ENCODE results near the gene SSNA1. TPM values are rescaled to one million over a fixed set of nuclear protein-coding genes. Genes with fewer than 3 reads are reported as not detected.

SSNA1 gene
- total and polyA plus RNA-seq, 2 experiments from 2014 or later = 82.2 to 128 TPM

DNA sequence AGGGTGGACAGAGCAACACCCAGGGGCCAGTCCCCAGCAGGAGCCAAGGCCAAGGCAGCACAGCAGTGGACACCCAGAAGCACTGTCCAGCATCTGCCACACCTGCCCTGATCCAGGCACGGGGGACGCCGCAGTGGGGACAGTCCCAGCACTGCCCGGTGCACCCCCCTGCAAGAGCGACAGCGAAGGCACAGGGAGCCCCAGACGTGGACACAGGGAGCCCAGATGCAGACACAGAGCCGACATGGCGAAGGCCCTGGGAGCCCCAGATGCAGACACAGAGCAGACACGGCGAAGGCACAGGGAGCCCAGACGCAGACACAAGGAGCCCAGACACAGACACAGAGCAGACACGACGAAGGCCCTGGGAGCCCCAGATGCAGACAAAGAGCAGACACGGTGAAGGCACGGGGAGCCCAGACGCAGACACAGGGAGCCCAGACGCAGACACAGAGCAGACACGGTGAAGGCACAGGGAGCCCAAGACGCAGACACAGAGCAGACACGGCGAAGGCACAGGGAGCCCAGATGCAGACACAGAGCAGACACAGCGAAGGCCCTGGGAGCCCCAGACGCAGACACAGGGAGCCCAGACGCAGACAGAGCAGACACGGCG lies 4.4 kb upstream of the SSNA1 start:
- no peaks in the 10 kb centered on the region for H3K36me3 ChIP-seq (replicated peaks; ENCODE audit: insufficient read depth, low read depth)
- no peak overlapping the region for H3K4me2 ChIP-seq
- WGBS (ENCODE audit: low lambda C conversion rate, missing lambda C conversion rate) = 95% methylated on average over 23 of the region's 27 CpGs

DNA sequence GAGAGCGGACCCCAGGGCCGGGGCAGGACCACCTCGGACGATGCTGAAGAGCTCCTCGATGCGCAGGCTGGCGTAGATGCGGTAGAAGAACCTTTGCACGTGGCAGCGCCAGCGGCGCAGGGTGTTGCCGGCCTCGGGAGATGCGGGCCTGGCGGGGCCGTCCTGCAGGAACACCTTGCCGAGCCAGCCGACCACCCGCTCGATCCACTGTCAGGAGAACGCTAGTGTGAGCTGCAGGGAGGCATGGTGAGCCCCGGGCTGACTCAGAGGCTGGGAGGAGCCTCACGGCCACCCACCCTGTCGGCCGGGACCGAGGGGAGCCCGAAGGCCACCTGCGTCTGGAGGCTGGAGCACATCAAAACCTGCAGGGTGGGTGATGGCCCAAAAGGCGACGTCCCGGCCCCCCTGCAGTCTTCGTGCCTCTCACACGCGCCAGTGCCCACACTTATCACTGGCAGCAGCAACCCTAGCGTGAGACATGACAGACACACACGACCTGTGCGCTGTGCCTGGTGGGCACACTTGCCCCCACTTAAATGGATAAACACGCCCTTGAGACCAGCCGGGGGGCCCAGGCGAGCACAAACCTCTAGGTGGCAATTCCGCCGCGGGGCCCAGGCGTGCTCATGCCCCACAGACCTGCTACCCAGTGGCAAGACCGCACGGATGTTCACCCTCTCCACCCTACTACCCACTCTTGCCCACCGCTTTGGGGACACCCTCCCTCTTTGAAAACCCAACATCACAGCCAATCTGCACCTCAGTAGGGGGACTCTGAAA lies 3.4 kb upstream of the SSNA1 start:
- Histone ChIP-seq H2AFZ (no peak overlapping the region), H3K27ac (no peak overlapping the region), H4K20me1 (ENCODE audit: insufficient read depth, poor library complexity, severe bottlenecking) (peaks cover 14% of the 10 kb centered on the region), H3K36me3 (replicated peaks; ENCODE audit: insufficient read depth, low read depth) (no peaks in the 10 kb centered on the region), H3K79me2 (peaks cover 26% of the 10 kb centered on the region), H3K9me2 (replicated peaks; ENCODE audit: insufficient read depth) (no peaks in the 10 kb centered on the region), H3K4me3 (no peak overlapping the region), H3K27me3 (no peaks in the 10 kb centered on the region), H3K4me2 (no peak overlapping the region), H3K4me1 (ENCODE audit: insufficient read depth) (peaks cover 14% of the 10 kb centered on the region), H3K9me3 (ENCODE audit: low read depth) (no peaks in the 10 kb centered on the region)
- WGBS (ENCODE audit: low lambda C conversion rate, missing lambda C conversion rate) = 92% methylated on average over 48 of the region's 48 CpGs
- DNase-seq (ENCODE audit: low spot score) = no peak
- TF ChIP-seq EZH2phosphoT487 (IDR thresholded peaks at IDR 0.05; ENCODE audit: low read depth, severe bottlenecking, unreplicated experiment) (no peak), CTCF (IDR thresholded peaks at IDR 0.05; ENCODE audit: poor library complexity) (no peak), EZH2 (IDR thresholded peaks at IDR 0.05; ENCODE audit: borderline replicate concordance) (no peak)

More for the DNA sequence above, 4.4 kb upstream of the SSNA1 start:
- H3K79me2 ChIP-seq = peaks cover 19% of the 10 kb centered on the region
- H2AFZ ChIP-seq = no peak overlapping the region
- peaks cover 7% of the 10 kb centered on the region for H3K4me1 ChIP-seq (ENCODE audit: insufficient read depth)
- no peak for DNase-seq (ENCODE audit: low spot score)
- no peaks in the 10 kb centered on the region for H3K9me2 ChIP-seq (replicated peaks; ENCODE audit: insufficient read depth)
- no peak overlapping the region for H3K27ac ChIP-seq
- H3K27me3 ChIP-seq = no peaks in the 10 kb centered on the region
- TF ChIP-seq EZH2phosphoT487 (IDR thresholded peaks at IDR 0.05; ENCODE audit: low read depth, severe bottlenecking, unreplicated experiment) (no peak), EZH2 (IDR thresholded peaks at IDR 0.05; ENCODE audit: borderline replicate concordance) (no peak), CTCF (IDR thresholded peaks at IDR 0.05; ENCODE audit: poor library complexity) (no peak)
- no peaks in the 10 kb centered on the region for H3K9me3 ChIP-seq (ENCODE audit: low read depth)
- peaks cover 4% of the 10 kb centered on the region for H4K20me1 ChIP-seq (ENCODE audit: insufficient read depth, poor library complexity, severe bottlenecking)
- H3K4me3 ChIP-seq = no peak overlapping the region

DNA sequence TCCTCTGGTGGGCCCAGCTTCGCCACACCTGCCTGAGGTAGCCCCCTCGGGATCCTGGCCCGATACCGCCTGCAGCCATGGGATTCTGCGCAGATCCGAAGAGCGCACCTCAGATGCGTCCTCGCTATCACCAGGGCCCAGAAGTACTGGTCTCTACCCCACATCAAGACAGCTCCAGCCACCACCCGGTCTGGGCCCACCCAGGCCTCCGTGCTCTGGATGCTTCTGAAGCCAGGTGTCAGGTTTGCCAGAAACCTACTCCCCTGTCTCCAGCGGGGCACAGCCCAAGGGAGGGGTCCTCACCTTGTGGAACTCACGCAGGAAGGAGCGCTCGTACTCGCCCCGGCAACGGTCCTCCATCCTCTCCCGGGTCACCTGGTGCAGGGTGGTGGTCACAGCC lies 2.6 kb upstream of the SSNA1 start:
- Histone ChIP-seq H3K27ac (no peak overlapping the region), H3K36me3 (replicated peaks; ENCODE audit: insufficient read depth, low read depth) (no peaks in the 10 kb centered on the region), H3K4me1 (ENCODE audit: insufficient read depth) (peaks cover 22% of the 10 kb centered on the region), H3K4me2 (no peak overlapping the region), H3K9me2 (replicated peaks; ENCODE audit: insufficient read depth) (no peaks in the 10 kb centered on the region), H3K4me3 (no peak overlapping the region), H2AFZ (no peak overlapping the region), H3K9me3 (ENCODE audit: low read depth) (no peaks in the 10 kb centered on the region), H3K27me3 (no peaks in the 10 kb centered on the region), H4K20me1 (ENCODE audit: insufficient read depth, poor library complexity, severe bottlenecking) (peaks cover 22% of the 10 kb centered on the region), H3K79me2 (peaks cover 35% of the 10 kb centered on the region)
- DNase-seq (ENCODE audit: low spot score) = no peak
- WGBS (ENCODE audit: low lambda C conversion rate, missing lambda C conversion rate) = 95% methylated on average over 19 of the region's 19 CpGs
- no peak for TF ChIP-seq EZH2 (IDR thresholded peaks at IDR 0.05; ENCODE audit: borderline replicate concordance)
- TF ChIP-seq CTCF (IDR thresholded peaks at IDR 0.05; ENCODE audit: poor library complexity) = no peak
- TF ChIP-seq EZH2phosphoT487 (IDR thresholded peaks at IDR 0.05; ENCODE audit: low read depth, severe bottlenecking, unreplicated experiment) = no peak

Measured in hepatocyte (in vitro differentiated cells).